RPMI8226 (cell line): Measurements from ENCODE around the gene PCGF3.
"Not testable (repeated sequence)": the region's sequence is repeated elsewhere in the genome, so short reads cannot be mapped to it uniquely, and the experiment has no call there.

ENCODE experiments used
- DNase-seq: peaks from one replicate; pipeline ENCODE4 v3.0.0-alpha.2; 2015

The PCGF3 gene

GRCh38 chr4:742742-743311 is 37.2 kb downstream of the PCGF3 start:
- peak; percentile 64 for DNase-seq

- DNase-seq = no peak
Observed at GRCh38 chr4:743463-744211, 38.0 kb downstream of the PCGF3 start.

- DNase-seq = no peak
Observed at GRCh38 chr4:744212-744841, 38.7 kb downstream of the PCGF3 start.

GRCh38 chr4:747546-748170 is 42.0 kb downstream of the PCGF3 start:
- DNase-seq = no peak

GRCh38 chr4:748461-748860 is 42.8 kb downstream of the PCGF3 start:
- no peak for DNase-seq

- no peak for DNase-seq
Observed at GRCh38 chr4:749698-750666, 44.4 kb downstream of the PCGF3 start.

- no peak for DNase-seq
Observed at GRCh38 chr4:751676-752075, 46.0 kb downstream of the PCGF3 start.

GRCh38 chr4:752196-752861 is 46.7 kb downstream of the PCGF3 start:
- no peak for DNase-seq

- not testable (repeated sequence) for DNase-seq
Observed at GRCh38 chr4:753186-753585, 47.6 kb downstream of the PCGF3 start.

- DNase-seq = no peak
Observed at GRCh38 chr4:754221-755120, 48.8 kb downstream of the PCGF3 start.

- DNase-seq = no peak
Observed at GRCh38 chr4:757111-757510, 51.5 kb downstream of the PCGF3 start.

GRCh38 chr4:759810-760209 is 54.2 kb downstream of the PCGF3 start:
- not testable (repeated sequence) for DNase-seq

GRCh38 chr4:760616-761015 is 55.0 kb downstream of the PCGF3 start:
- no peak for DNase-seq

- DNase-seq = no peak
Observed at GRCh38 chr4:761086-761485, 55.5 kb downstream of the PCGF3 start.

GRCh38 chr4:761739-762138 is 56.1 kb downstream of the PCGF3 start:
- no peak for DNase-seq

- no peak for DNase-seq
Observed at GRCh38 chr4:762211-763190, 56.9 kb downstream of the PCGF3 start.

GRCh38 chr4:763191-763810 is 57.7 kb downstream of the PCGF3 start:
- no peak for DNase-seq

- no peak for DNase-seq
Observed at GRCh38 chr4:763922-764321, 58.3 kb downstream of the PCGF3 start.
